GM21825 (cell line): ENCODE measurements around the gene DYRK3.

Source experiments
- ATAC-seq: cut with Tn5 transposase; IDR thresholded peaks from one replicate; pipeline ENCODE4 v1.9.1; 2021; ENCODE audit warnings: mild to moderate bottlenecking, moderate library complexity; ENCODE audit not compliant: unreplicated experiment

Gene DYRK3

GRCh38 chr1:206658981-206659273 lies 23.6 kb downstream of the DYRK3 start:
- no peak for ATAC-seq

GRCh38 chr1:206660136-206660535 lies 24.8 kb downstream of the DYRK3 start:
- ATAC-seq: no peak

GRCh38 chr1:206661161-206661820 lies 26.0 kb downstream of the DYRK3 start:
- no peak for ATAC-seq

GRCh38 chr1:206662396-206663092 lies 27.2 kb downstream of the DYRK3 start:
- ATAC-seq: no peak

- ATAC-seq: no peak
These were observed 28.0 kb downstream of the DYRK3 start for GRCh38 chr1:206663362-206663761.

GRCh38 chr1:206663832-206664652 lies 28.7 kb downstream of the DYRK3 start:
- no peak for ATAC-seq

- no peak for ATAC-seq
These were observed 29.4 kb downstream of the DYRK3 start for GRCh38 chr1:206664740-206665139.

GRCh38 chr1:206666031-206666561 lies 30.8 kb downstream of the DYRK3 start:
- ATAC-seq: no peak

GRCh38 chr1:206666954-206667665 lies 31.8 kb downstream of the DYRK3 start:
- ATAC-seq: no peak

GRCh38 chr1:206668351-206668750 lies 33.0 kb downstream of the DYRK3 start:
- no peak for ATAC-seq

GRCh38 chr1:206668874-206669410 lies 33.6 kb downstream of the DYRK3 start:
- no peak for ATAC-seq

- no peak for ATAC-seq
These were observed 36.8 kb downstream of the DYRK3 start for GRCh38 chr1:206672011-206672688.

- no peak for ATAC-seq
These were observed 37.8 kb downstream of the DYRK3 start for GRCh38 chr1:206672844-206673758.

- ATAC-seq: no peak
These were observed 38.9 kb downstream of the DYRK3 start for GRCh38 chr1:206674236-206674635.

GRCh38 chr1:206674745-206675175 lies 39.4 kb downstream of the DYRK3 start:
- no peak for ATAC-seq

GRCh38 chr1:206676499-206676898 lies 41.2 kb downstream of the DYRK3 start:
- no peak for ATAC-seq

GRCh38 chr1:206678490-206678889 lies 43.2 kb downstream of the DYRK3 start:
- ATAC-seq: peak; percentile 27

GRCh38 chr1:206679738-206680211 lies 44.4 kb downstream of the DYRK3 start:
- ATAC-seq: peak; percentile 69

GRCh38 chr1:206680279-206680678 lies 44.9 kb downstream of the DYRK3 start:
- ATAC-seq: no peak
